ENCODE results near the gene SPECC1L.
"Not testable (repeated sequence)": the region's sequence is repeated elsewhere in the genome, so short reads cannot be mapped to it uniquely, and the experiment has no call there.

SPECC1L gene

GRCh38 chr22:24245584-24246561 lies 24.8 kb upstream of the SPECC1L start:
- peak; percentile 78 for DNase-seq

- no peak for DNase-seq
Observed at GRCh38 chr22:24247011-24247507, 23.6 kb upstream of the SPECC1L start.

GRCh38 chr22:24247564-24248344 lies 22.9 kb upstream of the SPECC1L start:
- peak; percentile 93 for DNase-seq

GRCh38 chr22:24248611-24249010 lies 22.0 kb upstream of the SPECC1L start:
- not testable (repeated sequence) for DNase-seq

GRCh38 chr22:24249413-24249812 lies 21.2 kb upstream of the SPECC1L start:
- DNase-seq: not testable (repeated sequence)

GRCh38 chr22:24251286-24251685 lies 19.3 kb upstream of the SPECC1L start:
- not testable (repeated sequence) for DNase-seq

- not testable (repeated sequence) for DNase-seq
Observed at GRCh38 chr22:24253126-24253525, 17.5 kb upstream of the SPECC1L start.

GRCh38 chr22:24256136-24256535 lies 14.5 kb upstream of the SPECC1L start:
- not testable (repeated sequence) for DNase-seq

- DNase-seq: not testable (repeated sequence)
Observed at GRCh38 chr22:24256736-24257135, 13.9 kb upstream of the SPECC1L start.

GRCh38 chr22:24259459-24259858 lies 11.2 kb upstream of the SPECC1L start:
- DNase-seq: peak; percentile 69

- not testable (repeated sequence) for DNase-seq
Observed at GRCh38 chr22:24262185-24262749, 8.4 kb upstream of the SPECC1L start.

- not testable (repeated sequence) for DNase-seq
Observed at GRCh38 chr22:24263479-24263878, 7.2 kb upstream of the SPECC1L start.

- not testable (repeated sequence) for DNase-seq
Observed at GRCh38 chr22:24264329-24264896, 6.2 kb upstream of the SPECC1L start.

GRCh38 chr22:24265734-24266133 lies 4.9 kb upstream of the SPECC1L start:
- DNase-seq: no peak

GRCh38 chr22:24266495-24266894 lies 4.1 kb upstream of the SPECC1L start:
- not testable (repeated sequence) for DNase-seq

GRCh38 chr22:24271386-24271854 lies 789 bp downstream of the SPECC1L start:
- DNase-seq: no peak

GRCh38 chr22:24273031-24273430 lies 2.4 kb downstream of the SPECC1L start:
- DNase-seq: not testable (repeated sequence)

GRCh38 chr22:24273906-24274305 lies 3.3 kb downstream of the SPECC1L start:
- DNase-seq: not testable (repeated sequence)

- DNase-seq: not testable (repeated sequence)
Observed at GRCh38 chr22:24274696-24275405, 4.2 kb downstream of the SPECC1L start.

- DNase-seq: not testable (repeated sequence)
Observed at GRCh38 chr22:24280363-24280762, 9.7 kb downstream of the SPECC1L start.

- no peak for DNase-seq
Observed at GRCh38 chr22:24282401-24282800, 11.8 kb downstream of the SPECC1L start.

GRCh38 chr22:24284747-24285203 lies 14.1 kb downstream of the SPECC1L start:
- no peak for DNase-seq

Measured in right hindlimb (tissue), 1 donor.